ENCODE results near the gene SS18.

GRCh38 chr18:25990473-25990872 lies 99.9 kb downstream of the SS18 start:
- TF ChIP-seq CTCF (IDR thresholded peaks at IDR 0.05; ENCODE audit: low read depth, low read length): no peak
- TF ChIP-seq EZH2phosphoT487 (IDR thresholded peaks at IDR 0.05; ENCODE audit: low read depth): no peak

All from OCI-LY3 (cell line).